RWPE2 (cell line): ENCODE results near the gene SAMD10.
A peak's percentile ranks its signal among the peaks of the same experiment; 100 is the strongest.

Experiments
- ATAC-seq: fragments of 200-7000 bp; cut with Tn5 transposase; 3 replicates; pipeline ENCODE4 v1.9.1; 2021; ENCODE audit warnings: low read depth
- DNase-seq: peaks from one replicate; pipeline ENCODE4 v3.0.0-alpha.2; 2020; ENCODE audit warnings: low spot score
- H3K27ac ChIP-seq: fragments of 450-650 bp; 2 replicates; pipeline ENCODE4 v1.5.1; 2017; ENCODE audit warnings: mild to moderate bottlenecking; ENCODE audit not compliant: poor library complexity, severe bottlenecking
- H3K27me3 ChIP-seq: fragments of 250-450 bp; sonication (Bioruptor Pico); 2 replicates; pipeline ENCODE4 v1.5.1; 2021; ENCODE audit warnings: mild to moderate bottlenecking, moderate library complexity; ENCODE audit not compliant: insufficient read depth, poor library complexity, severe bottlenecking
- H3K36me3 ChIP-seq: fragments of 250-450 bp; sonication (Bioruptor Pico); 2 replicates; pipeline ENCODE4 v1.5.1; 2020; ENCODE audit warnings: low read depth, mild to moderate bottlenecking, moderate library complexity
- H3K4me1 ChIP-seq: fragments of 250-450 bp; sonication (Bioruptor Pico); 2 replicates; pipeline ENCODE4 v1.5.1; 2021; ENCODE audit warnings: mild to moderate bottlenecking, moderate library complexity; ENCODE audit not compliant: insufficient read depth, poor library complexity, severe bottlenecking
- H3K4me3 ChIP-seq: fragments of 250-450 bp; sonication (Bioruptor Pico); 2 replicates; pipeline ENCODE4 v1.5.1; 2021; ENCODE audit warnings: mild to moderate bottlenecking, moderate library complexity; ENCODE audit not compliant: severe bottlenecking
- H3K9me3 ChIP-seq: fragments of 250-450 bp; sonication (Bioruptor Pico); 2 replicates; pipeline ENCODE4 v1.5.1; 2021; ENCODE audit warnings: mild to moderate bottlenecking, moderate library complexity; ENCODE audit not compliant: severe bottlenecking
- CTCF ChIP-seq: fragments of 450-650 bp; IDR thresholded peaks from one replicate; pipeline ENCODE4 v1.5.1; 2017; ENCODE audit warnings: mild to moderate bottlenecking, moderate library complexity; ENCODE audit not compliant: poor library complexity, severe bottlenecking

SAMD10 gene

GRCh38 chr20:63929071-63929470, 50.4 kb downstream of the SAMD10 start:
- Histone ChIP-seq H3K27me3 (no peaks in the 10 kb centered on the region), H3K27ac (no peak overlapping the region), H3K36me3 (peaks cover 82% of the 10 kb centered on the region), H3K4me3 (no peak overlapping the region), H3K4me1 (no peaks in the 10 kb centered on the region), H3K9me3 (no peaks in the 10 kb centered on the region)
- no peak for ATAC-seq
- DNase-seq = peak; percentile 84
- TF ChIP-seq CTCF = no peak

GRCh38 chr20:63926298-63926697, 53.1 kb downstream of the SAMD10 start:
- H3K4me3 ChIP-seq = no peak overlapping the region
- no peaks in the 10 kb centered on the region for H3K4me1 ChIP-seq
- TF ChIP-seq CTCF = no peak
- DNase-seq (no peak), ATAC-seq (no peak)
- peaks cover 77% of the 10 kb centered on the region for H3K36me3 ChIP-seq
- no peaks in the 10 kb centered on the region for H3K27me3 ChIP-seq
- H3K27ac ChIP-seq = no peak overlapping the region
- no peaks in the 10 kb centered on the region for H3K9me3 ChIP-seq

GRCh38 chr20:63924241-63924640, 55.2 kb downstream of the SAMD10 start:
- Histone ChIP-seq H3K36me3 (peaks cover 71% of the 10 kb centered on the region), H3K4me3 (no peak overlapping the region), H3K27me3 (no peaks in the 10 kb centered on the region), H3K27ac (no peak overlapping the region), H3K9me3 (no peaks in the 10 kb centered on the region), H3K4me1 (no peaks in the 10 kb centered on the region)
- no peak for TF ChIP-seq CTCF
- no peak for ATAC-seq
- no peak for DNase-seq
